ENCODE measurements around the gene KCNG4.

Gene KCNG4

GRCh38 chr16:84197466-84198128 lies 42.2 kb downstream of the KCNG4 start:
- H3K27ac ChIP-seq = no peak overlapping the region
- DNase-seq = no peak
- no peaks in the 10 kb centered on the region for H3K36me3 ChIP-seq (replicated peaks)
- in situ Hi-C loops (cut with HindIII; ENCODE audit: low pct_ligation_motif_present, low sequenced_read_pairs) = no loop called here
- no peak overlapping the region for H3K4me3 ChIP-seq (ENCODE audit: low read depth, low read length)
- H3K27me3 ChIP-seq (replicated peaks) = no peaks in the 10 kb centered on the region
- TF ChIP-seq CTCF (IDR thresholded peaks at IDR 0.05; ENCODE audit: low read depth, low read length, missing control alignments) = no peak

- Histone ChIP-seq H3K27me3 (replicated peaks) (no peaks in the 10 kb centered on the region), H3K36me3 (replicated peaks) (no peaks in the 10 kb centered on the region), H3K4me3 (ENCODE audit: low read depth, low read length) (no peak overlapping the region), H3K27ac (no peak overlapping the region)
- no peak for TF ChIP-seq CTCF (IDR thresholded peaks at IDR 0.05; ENCODE audit: low read depth, low read length, missing control alignments)
- DNase-seq = no peak
- in situ Hi-C loops (cut with HindIII; ENCODE audit: low pct_ligation_motif_present, low sequenced_read_pairs) = no loop called here
These were observed 43.0 kb downstream of the KCNG4 start for GRCh38 chr16:84196727-84197394.

GRCh38 chr16:84196101-84196500 lies 43.7 kb downstream of the KCNG4 start:
- no peak overlapping the region for H3K4me3 ChIP-seq (ENCODE audit: low read depth, low read length)
- no peak for TF ChIP-seq CTCF (IDR thresholded peaks at IDR 0.05; ENCODE audit: low read depth, low read length, missing control alignments)
- no peak for DNase-seq
- in situ Hi-C loops (cut with HindIII; ENCODE audit: low pct_ligation_motif_present, low sequenced_read_pairs) = no loop called here
- H3K27ac ChIP-seq = no peak overlapping the region
- H3K36me3 ChIP-seq (replicated peaks) = no peaks in the 10 kb centered on the region
- no peaks in the 10 kb centered on the region for H3K27me3 ChIP-seq (replicated peaks)

- no peak overlapping the region for H3K4me3 ChIP-seq (ENCODE audit: low read depth, low read length)
- no peaks in the 10 kb centered on the region for H3K36me3 ChIP-seq (replicated peaks)
- in situ Hi-C loops (cut with HindIII; ENCODE audit: low pct_ligation_motif_present, low sequenced_read_pairs) = no loop called here
- H3K27me3 ChIP-seq (replicated peaks) = no peaks in the 10 kb centered on the region
- DNase-seq = no peak
- TF ChIP-seq CTCF (IDR thresholded peaks at IDR 0.05; ENCODE audit: low read depth, low read length, missing control alignments) = no peak
- H3K27ac ChIP-seq = no peak overlapping the region
These were observed 44.4 kb downstream of the KCNG4 start for GRCh38 chr16:84195201-84196093.

- in situ Hi-C loops (cut with HindIII; ENCODE audit: low pct_ligation_motif_present, low sequenced_read_pairs) = no loop called here
- Histone ChIP-seq H3K27ac (no peak overlapping the region), H3K27me3 (replicated peaks) (no peaks in the 10 kb centered on the region), H3K36me3 (replicated peaks) (no peaks in the 10 kb centered on the region), H3K4me3 (ENCODE audit: low read depth, low read length) (no peak overlapping the region)
- TF ChIP-seq CTCF (IDR thresholded peaks at IDR 0.05; ENCODE audit: low read depth, low read length, missing control alignments) = no peak
- no peak for DNase-seq
These were observed 45.2 kb downstream of the KCNG4 start for GRCh38 chr16:84194470-84195200.

All from brain microvascular endothelial cell (primary cell).